GM12801 (cell line): ENCODE data around the gene EPM2AIP1.

Experiments used
- CTCF ChIP-seq: IDR thresholded peaks from one replicate; pipeline ENCODE4 v1.5.1; 2011; ENCODE audit warnings: control low read depth; ENCODE audit not compliant: insufficient read length; ENCODE audit errors: extremely low read depth

Gene EPM2AIP1

DNA sequence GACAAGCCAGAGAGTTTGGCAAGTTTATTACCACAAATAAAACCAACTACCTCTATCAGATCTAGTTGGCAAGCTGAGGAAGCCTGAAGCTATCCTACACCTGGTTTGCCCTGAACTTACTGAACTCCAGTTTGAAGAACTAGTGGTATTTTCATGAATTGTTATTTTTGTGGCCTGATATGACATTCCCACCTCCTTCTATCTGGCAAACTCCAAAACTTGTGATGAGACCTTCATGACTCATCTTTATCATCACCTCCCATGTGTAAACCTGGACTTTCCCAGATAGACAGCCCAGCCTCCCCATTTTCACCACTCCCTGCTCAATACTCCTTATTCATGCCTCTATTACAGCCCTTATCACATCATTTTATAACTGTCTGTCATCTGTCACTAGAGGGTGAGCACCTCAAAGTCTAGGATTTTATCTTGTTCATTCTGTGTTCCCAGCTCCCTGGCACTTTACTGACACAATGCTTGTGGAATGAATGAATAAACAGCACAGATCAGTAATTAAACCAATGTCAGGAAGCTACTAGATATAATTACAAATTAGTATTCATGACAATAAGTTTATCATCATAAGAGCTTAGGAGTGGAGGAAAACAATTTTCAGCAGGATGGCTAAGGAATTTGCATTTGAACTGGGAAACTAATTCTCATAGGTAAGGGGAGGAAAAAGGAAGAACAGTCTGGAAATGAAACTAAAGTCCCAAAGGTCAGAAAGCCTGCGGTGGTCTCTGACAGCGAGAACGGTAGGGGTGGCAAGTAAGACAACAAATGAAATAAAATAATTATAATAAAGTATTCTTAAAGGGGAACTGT, 34.9 kb downstream of the EPM2AIP1 start:
- TF ChIP-seq CTCF, result no peak

DNA sequence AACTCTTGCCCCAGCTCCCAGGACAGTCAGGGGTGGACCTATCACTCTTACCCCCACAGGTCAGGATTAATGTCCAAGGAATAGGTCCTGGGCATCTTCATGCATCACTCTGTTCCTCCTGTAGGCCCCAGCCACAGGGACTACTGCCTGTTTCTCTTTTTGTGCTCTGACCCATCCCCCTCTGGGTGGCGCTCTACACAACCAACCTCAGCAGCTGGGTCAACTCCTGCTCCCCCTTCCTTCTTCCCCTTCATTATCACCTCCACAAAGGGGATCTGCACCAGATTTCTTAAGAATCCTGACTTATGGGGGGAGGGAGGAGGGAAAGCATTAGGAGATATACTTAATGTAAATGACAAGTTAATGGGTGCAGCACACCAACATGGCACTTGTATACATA, 35.9 kb downstream of the EPM2AIP1 start:
- no peak for TF ChIP-seq CTCF

DNA sequence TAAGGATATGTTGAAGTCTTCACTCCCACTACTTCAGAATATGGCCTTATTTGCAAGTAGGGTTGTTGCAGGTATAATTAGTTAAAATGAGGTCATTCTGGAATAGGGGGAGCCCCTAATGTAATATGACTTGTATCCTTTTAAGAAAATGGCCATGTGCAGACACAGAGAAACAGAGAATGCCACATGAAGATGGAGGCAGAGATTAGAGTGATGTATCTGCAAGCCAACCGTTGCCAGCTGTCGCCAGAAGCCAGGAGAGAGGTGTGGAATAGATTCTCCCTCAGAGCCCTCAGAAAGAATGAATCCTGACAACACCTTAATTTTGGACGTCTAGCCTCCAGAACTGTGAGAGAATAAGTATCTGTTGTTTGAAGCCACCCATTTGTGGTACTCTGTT, 36.8 kb downstream of the EPM2AIP1 start:
- TF ChIP-seq CTCF, result no peak

DNA sequence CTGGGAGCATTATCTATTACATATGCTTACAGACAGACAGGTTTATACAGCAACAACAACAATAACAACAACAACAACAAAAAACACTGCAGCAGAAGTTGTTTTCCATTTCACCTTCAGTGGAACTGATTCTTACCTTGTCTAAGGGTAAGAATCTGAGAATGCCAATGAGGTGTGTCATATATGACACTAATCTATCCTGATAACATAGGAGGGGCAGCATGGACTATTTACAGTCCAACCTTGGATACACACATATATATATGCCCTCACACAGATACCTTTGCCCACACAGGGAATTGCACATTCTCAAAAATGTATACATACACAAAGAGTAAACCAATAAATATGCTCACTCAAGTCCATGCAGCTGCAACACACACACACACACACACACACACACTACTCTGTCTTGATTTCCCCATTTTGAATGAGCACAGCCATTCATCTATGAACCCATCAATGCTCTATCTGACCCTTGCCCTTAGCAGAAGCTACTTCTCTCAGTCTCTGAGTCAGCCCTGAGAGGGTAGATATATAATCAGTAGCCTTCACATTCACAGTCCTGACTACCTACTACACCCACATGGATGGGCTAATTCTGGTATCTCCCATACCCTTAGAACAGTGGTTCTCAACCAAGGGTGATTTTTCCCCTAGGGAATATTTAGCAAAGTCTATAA, 38.3 kb downstream of the EPM2AIP1 start:
- TF ChIP-seq CTCF, result no peak

DNA sequence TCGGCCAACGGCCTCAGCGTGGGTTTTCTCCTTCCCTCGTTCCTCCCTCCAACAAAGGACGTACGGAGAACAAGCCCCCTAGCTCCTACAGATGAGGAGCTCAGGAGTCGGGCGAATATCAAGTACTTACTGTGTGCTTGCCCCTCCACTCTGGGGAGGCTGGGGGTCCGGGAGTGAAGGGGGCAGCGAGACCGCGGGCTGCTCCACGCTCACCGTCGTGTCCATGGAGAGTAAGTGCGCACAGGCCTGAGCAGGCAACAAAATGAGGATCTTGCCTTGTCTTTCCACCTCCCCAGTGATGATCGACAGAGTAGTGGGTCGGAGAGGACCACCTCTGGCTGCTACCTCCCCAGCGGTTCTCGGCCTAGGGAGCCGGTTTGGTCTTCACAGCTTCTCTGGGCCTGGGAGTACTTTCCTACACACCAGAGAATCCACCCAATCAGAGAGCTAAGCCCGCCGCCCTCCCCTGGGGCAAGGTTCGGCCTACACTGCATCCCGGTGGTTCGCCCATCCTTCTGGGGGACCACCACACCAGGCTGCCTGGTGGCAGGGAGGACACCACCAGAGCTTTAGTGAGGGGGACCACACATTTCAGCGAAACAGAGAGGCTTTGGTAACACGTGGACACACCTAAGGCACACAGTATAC, 47.5 kb downstream of the EPM2AIP1 start:
- no peak for TF ChIP-seq CTCF

DNA sequence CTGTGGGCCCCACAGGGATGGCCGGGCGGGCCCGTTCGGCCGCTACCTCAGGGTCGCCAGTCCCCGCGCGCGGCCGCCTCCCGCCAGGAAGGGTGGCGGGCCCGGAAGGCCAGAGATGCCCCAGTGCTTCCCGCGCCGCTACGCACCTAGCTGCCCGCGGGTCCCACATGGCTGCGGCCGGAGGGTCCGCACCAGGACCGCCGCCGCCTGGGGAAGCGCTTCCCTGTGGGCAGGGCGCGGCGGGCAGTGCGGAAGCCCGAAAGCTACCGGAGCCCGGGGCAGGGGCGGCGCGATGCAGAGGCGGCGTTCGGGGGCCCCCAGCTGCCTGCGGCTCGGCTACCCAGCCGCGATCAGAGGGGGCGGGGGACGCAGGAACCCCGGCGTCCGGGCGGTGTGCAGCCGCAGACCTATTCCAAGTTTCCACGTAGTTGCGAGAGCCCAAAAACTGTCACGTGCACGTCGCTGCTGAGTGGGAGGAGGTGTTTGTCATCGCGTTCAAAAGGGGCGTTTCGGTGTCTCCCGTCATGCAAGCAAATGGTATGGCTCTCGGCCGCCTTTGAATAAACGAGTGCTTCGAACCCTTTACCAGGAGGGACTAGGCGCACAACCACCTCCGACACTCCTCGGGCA, 48.2 kb downstream of the EPM2AIP1 start, which contains the start of gene TRANK1:
Gene TRANK1 (minus strand): TSS at position 414 of the 630 bp plus-strand sequence. CDS start 245 bp downstream, at position 169.
- no peak for TF ChIP-seq CTCF
